Natural killer cell (primary cell): ENCODE results near the gene CARD19. TPM values are rescaled to one million over a fixed set of nuclear protein-coding genes. Genes with fewer than 3 reads are reported as not detected.
"Not testable (repeated sequence)": the region's sequence is repeated elsewhere in the genome, so short reads cannot be mapped to it uniquely, and the experiment has no call there.

ENCODE experiments used
- ATAC-seq, 3 donors: fragments of 150-1000 bp in 2 of 3; fragments of 200-7000 bp in 1 of 3; cut with Tn5 transposase; 1 replicate in 1 of 3; 2 replicates in 2 of 3; pipeline ENCODE4 v1.10.0; 2021; ENCODE audit warnings: mild to moderate bottlenecking in 2 of 3, moderate library complexity in 2 of 3
- DNase-seq, 2 donors: peaks; one replicate each; pipeline versions ENCODE4 v3.0.0 to v3.0.0-alpha.2; 2013 to 2021; ENCODE audit warnings: mixed read lengths in 1 of 2
- H3K27ac ChIP-seq: one replicate; pipeline ENCODE4 v1.5.1; 2013; ENCODE audit warnings: mild to moderate bottlenecking, low read length
- H3K27me3 ChIP-seq: one replicate; pipeline ENCODE4 v1.6.1; 2013; ENCODE audit warnings: low read length; ENCODE audit not compliant: control insufficient read depth, insufficient read depth
- H3K36me3 ChIP-seq: one replicate; pipeline ENCODE4 v1.6.1; 2013; ENCODE audit warnings: low read length; ENCODE audit not compliant: control insufficient read depth, insufficient read depth
- H3K4me1 ChIP-seq: one replicate; pipeline ENCODE4 v1.6.1; 2013; ENCODE audit warnings: low read length; ENCODE audit not compliant: control insufficient read depth, insufficient read depth
- H3K4me3 ChIP-seq: one replicate; pipeline ENCODE4 v1.5.1; 2013; ENCODE audit warnings: low read length
- H3K9me3 ChIP-seq: one replicate; pipeline ENCODE4 v1.6.1; 2013; ENCODE audit warnings: low read length; ENCODE audit not compliant: control insufficient read depth, insufficient read depth
- H3K27ac Mint-ChIP-seq, 2 donors: one replicate each; pipeline ENCODE4 v1.8.0; 2022; ENCODE audit warnings: mild to moderate bottlenecking in 2 of 2, mixed read lengths in 2 of 2, moderate library complexity in 1 of 2
- H3K27me3 Mint-ChIP-seq, 2 donors: one replicate each; pipeline ENCODE4 v1.8.0; 2022; ENCODE audit warnings: low read depth in 2 of 2, mixed read lengths in 2 of 2
- H3K36me3 Mint-ChIP-seq: one replicate; pipeline ENCODE4 v1.8.0; 2022; ENCODE audit warnings: mixed read lengths
- H3K4me1 Mint-ChIP-seq, 2 donors: one replicate each; pipeline ENCODE4 v1.8.0; 2022; ENCODE audit warnings: mixed read lengths in 2 of 2
- H3K4me3 Mint-ChIP-seq: one replicate; pipeline ENCODE4 v1.8.0; 2022; ENCODE audit warnings: mild to moderate bottlenecking, moderate library complexity, mixed read lengths
- H3K9me3 Mint-ChIP-seq, 2 donors: one replicate each; pipeline ENCODE4 v1.8.0; 2022; ENCODE audit warnings: mixed read lengths in 2 of 2
- WGBS: methylation state at CpG from one replicate; pipeline ENCODE4 v1.1.7; 2013; ENCODE audit warnings: missing lambda C conversion rate; ENCODE audit not compliant: insufficient coverage; 5-methylcytosine and 5-hydroxymethylcytosine counted together
- intact Hi-C: fragments of 100-400 bp; cut with micrococcal nuclease; formaldehyde crosslinking; loops from one replicate; pipeline ENCODE4 v1.14.2; 2022
- total RNA-seq, 4 donors: library from RNA; stranded (reverse); fragments of 120-200 nt in 1 of 4; gene quantifications; one replicate each; pipeline versions ENCODE4 v1.2.3 to v1.2.4, GENCODE V29; 2013 to 2022
- TF ChIP-seq, protein P1 (sequence below): fragments of 200-600 bp; IDR thresholded peaks from one replicate; pipeline ENCODE4 v1.8.0; 2022; ENCODE audit warnings: antibody characterized with exemption

Gene CARD19
- total RNA-seq, 3 donors from 2014 or later (not counting 1 experiment from before 2014, with no cell fraction given), result 30.7 to 49.1 (median 42.6) TPM

DNA sequence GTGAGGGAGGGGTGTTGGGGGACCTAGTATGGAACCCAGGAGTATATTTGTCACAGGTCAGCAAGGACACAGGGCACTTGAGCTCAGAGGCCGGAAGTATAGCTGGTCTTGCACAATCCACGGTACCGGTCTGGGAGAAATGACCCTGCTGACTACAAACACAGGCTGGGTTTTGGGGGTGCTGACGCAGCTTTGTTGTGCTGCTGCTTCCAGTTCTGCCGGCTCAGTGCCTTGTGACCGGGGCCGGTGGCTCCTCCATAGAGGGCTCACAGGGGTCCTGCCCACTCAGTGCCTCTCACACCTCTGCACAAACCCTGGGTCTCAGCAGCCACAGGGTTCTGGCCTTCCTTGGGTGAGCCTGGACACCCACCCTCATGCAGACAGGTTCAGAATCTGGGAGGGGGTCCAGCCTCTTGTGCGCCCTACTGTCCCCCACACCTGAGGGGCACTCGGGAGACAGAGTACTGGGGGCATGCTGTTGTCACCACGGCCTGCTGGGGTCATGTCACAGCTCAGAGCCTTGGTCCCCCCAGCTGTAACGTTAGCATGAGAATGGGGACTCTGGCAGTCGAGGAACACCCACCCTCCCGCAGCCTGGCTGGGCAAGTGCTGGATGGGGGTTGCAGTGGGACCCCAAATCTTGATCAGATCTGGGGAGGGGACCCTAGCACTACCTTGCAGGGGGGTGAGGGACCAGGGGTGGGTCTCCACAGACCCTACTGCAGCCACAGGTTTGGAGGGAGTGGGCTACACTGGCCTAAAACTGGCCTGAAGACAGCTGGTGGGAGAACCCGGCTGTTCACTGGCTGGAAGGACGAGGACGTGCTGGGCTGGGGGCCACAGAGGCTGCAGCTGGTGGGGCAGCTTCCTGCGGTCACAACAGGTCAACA is 20.3 kb downstream of the CARD19 start:
- Histone ChIP-seq H3K27ac (no peak overlapping the region), H3K36me3 (peaks cover 19% of the 10 kb centered on the region), H3K9me3 (no peaks in the 10 kb centered on the region), H3K4me1 (peaks cover 64% of the 10 kb centered on the region), H3K27me3 (no peaks in the 10 kb centered on the region), H3K4me3 (no peak overlapping the region)
- no peaks in the 10 kb centered on the region for H3K36me3 Mint-ChIP-seq
- no peak overlapping the region for H3K4me3 Mint-ChIP-seq
- H3K27ac Mint-ChIP-seq, result peak overlapping the region in 1 of 2 donors; percentile 36
- intact Hi-C loops, result no loop called here
- no peaks in the 10 kb centered on the region for H3K9me3 Mint-ChIP-seq
- 69% methylated on average over 17 of the region's 17 CpGs for WGBS
- ATAC-seq, result peak; percentile 5 to 46 (median 10)
- no peaks in the 10 kb centered on the region for H3K27me3 Mint-ChIP-seq
- H3K4me1 Mint-ChIP-seq, result peaks cover 21 to 49% of the 10 kb centered on the region in 2 donors
- DNase-seq, result peak in 1 of 2 donors; percentile 13
- TF ChIP-seq, protein P1, sequence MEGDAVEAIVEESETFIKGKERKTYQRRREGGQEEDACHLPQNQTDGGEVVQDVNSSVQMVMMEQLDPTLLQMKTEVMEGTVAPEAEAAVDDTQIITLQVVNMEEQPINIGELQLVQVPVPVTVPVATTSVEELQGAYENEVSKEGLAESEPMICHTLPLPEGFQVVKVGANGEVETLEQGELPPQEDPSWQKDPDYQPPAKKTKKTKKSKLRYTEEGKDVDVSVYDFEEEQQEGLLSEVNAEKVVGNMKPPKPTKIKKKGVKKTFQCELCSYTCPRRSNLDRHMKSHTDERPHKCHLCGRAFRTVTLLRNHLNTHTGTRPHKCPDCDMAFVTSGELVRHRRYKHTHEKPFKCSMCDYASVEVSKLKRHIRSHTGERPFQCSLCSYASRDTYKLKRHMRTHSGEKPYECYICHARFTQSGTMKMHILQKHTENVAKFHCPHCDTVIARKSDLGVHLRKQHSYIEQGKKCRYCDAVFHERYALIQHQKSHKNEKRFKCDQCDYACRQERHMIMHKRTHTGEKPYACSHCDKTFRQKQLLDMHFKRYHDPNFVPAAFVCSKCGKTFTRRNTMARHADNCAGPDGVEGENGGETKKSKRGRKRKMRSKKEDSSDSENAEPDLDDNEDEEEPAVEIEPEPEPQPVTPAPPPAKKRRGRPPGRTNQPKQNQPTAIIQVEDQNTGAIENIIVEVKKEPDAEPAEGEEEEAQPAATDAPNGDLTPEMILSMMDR, result no peak

DNA sequence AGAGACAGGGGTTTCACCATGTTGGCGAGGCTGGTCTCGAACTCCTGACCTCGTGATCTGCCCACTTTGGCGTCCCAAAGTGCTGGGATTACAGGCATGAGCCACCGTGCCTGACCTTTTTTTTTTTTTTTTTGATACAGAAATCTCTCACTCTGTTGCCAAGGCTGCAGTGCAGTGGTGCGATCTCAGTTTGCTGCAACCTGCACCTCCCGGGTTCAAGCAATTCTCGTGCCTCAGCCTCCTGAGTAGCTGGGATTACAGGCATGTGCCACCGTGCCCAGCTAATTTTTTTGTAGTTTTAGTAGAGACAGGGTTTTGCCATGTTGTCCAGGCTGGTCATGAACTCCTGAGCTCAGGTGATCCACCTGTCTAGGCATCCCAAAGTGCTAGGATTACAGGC is 21.5 kb downstream of the CARD19 start:
- H3K9me3 Mint-ChIP-seq, ATAC-seq, H3K9me3 ChIP-seq, intact Hi-C loops, DNase-seq, H3K4me3 Mint-ChIP-seq, H3K27me3 Mint-ChIP-seq, H3K27ac Mint-ChIP-seq, H3K36me3 Mint-ChIP-seq, H3K27me3 ChIP-seq, H3K4me3 ChIP-seq, H3K27ac ChIP-seq: not testable (repeated sequence)
- H3K36me3 ChIP-seq, result peaks cover 12% of the 10 kb centered on the region
- H3K4me1 ChIP-seq, result peaks cover 66% of the 10 kb centered on the region
- H3K4me1 Mint-ChIP-seq, result peaks cover 21 to 54% of the 10 kb centered on the region in 2 donors
- 92% methylated on average over 9 of the region's 9 CpGs for whole genome bisulfite sequencing

DNA sequence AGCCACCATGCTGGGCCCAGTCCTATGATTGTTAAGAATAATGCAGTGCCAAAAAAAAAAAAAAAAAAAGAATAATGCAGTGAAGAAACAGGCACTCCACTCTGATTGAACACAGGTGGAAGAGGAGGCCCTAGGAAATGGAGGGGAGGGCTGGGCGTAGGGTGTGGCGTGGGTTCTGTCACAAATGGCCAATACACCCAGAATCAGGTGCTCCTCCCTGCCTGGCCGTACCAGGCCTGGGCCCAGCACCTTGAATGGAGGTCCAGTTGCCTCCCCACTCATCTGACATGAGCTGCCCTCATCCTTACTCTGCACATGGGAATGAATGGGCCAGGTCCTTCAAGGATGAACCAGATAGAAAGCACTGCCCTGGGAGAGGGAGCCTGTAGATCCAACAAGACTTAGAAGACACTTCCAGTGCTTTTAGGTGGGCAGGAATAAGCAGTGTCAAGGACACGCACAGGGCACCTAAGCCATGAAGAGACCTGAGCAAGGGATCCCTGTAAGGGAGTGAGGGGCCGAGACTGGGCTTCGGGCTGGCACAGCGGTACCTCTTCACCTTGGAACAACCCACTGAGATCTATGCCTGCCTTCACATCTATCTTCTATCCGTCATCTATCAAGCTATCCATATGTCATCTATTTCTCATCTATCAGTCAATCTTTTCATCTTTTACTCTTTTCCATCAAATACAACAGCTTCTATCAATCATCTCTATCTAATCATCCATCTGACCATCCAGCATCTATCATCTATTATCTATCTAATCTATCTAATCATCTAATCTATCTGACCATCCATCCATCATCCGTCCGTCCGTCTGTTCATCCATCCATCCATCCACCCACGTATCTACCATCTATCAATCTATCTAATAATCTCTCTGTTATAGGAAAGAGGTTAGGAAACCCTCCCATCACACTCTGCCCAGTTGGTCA is 22.2 kb downstream of the CARD19 start:
- Mint-ChIP-seq H3K36me3 (no peaks in the 10 kb centered on the region), H3K9me3 (no peaks in the 10 kb centered on the region), H3K4me1 (peaks cover 21 to 54% of the 10 kb centered on the region in 2 donors), H3K4me3 (peak overlapping the region; percentile 14), H3K27ac (peak overlapping the region; percentile 2 to 91), H3K27me3 (no peaks in the 10 kb centered on the region)
- intact Hi-C loops, result no loop called here
- Histone ChIP-seq H3K4me3 (no peak overlapping the region), H3K27ac (no peak overlapping the region), H3K9me3 (no peaks in the 10 kb centered on the region), H3K27me3 (no peaks in the 10 kb centered on the region), H3K4me1 (peaks cover 67% of the 10 kb centered on the region), H3K36me3 (peaks cover 10% of the 10 kb centered on the region)
- TF ChIP-seq, protein P1, result no peak
- no peak for DNase-seq
- no peak for ATAC-seq
- WGBS, result 98% methylated on average over 12 of the region's 12 CpGs
